Measurements from ENCODE around the gene ECPAS. TPM values are rescaled to one million over a fixed set of nuclear protein-coding genes. Genes with fewer than 3 reads are reported as not detected.
"Not testable (repeated sequence)": the region's sequence is repeated elsewhere in the genome, so short reads cannot be mapped to it uniquely, and the experiment has no call there.

Gene ECPAS
- total RNA-seq, 1 experiment from 2014 or later: 122 TPM

DNA sequence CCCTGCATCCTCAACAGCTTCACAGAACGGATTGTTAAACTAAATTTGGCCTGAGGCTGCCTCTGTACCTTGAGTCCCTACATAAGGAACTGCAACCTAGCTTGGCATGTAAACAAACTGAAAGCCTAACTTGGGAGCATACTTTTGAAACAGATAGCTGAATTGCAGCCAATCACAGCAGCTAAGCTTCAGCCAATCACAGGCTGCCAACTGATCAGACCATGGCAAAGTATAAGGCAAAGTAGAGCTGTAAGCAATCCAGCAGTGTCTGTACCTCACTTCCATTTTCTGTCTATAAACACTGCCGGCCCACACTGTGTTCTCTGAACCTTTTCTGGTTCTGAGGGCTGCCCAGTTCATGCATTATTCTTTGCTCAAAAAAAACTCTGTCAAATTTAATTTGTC lies 31.9 kb upstream of the ECPAS start:
- no peak overlapping the region for H3K4me3 Mint-ChIP-seq
- H3K36me3 Mint-ChIP-seq: peaks cover 16% of the 10 kb centered on the region
- ChIA-PET POLR2A (interaction anchor here (0.9 to 1.0 kb wide), 2 partner anchors 9 to 32 kb away, joined by 3 to 4 read pairs; partner anchors contain the start of genes ECPAS and ZNF483), CTCF (no interaction called here)
- H3K9me3 Mint-ChIP-seq: peaks cover 20% of the 10 kb centered on the region
- H3K27ac Mint-ChIP-seq: peak overlapping the region; percentile 71; the same call in 1 of the 2 replicates
- ATAC-seq: peak; percentile 88
- H3K27me3 Mint-ChIP-seq (ENCODE audit: low read depth): no peaks in the 10 kb centered on the region
- peak; percentile 50 for TF ChIP-seq NFYB (CRISPR knock-in tag; conservative IDR thresholded peaks at IDR 0.05; ENCODE audit: low read depth)
- TF ChIP-seq, protein P1, sequence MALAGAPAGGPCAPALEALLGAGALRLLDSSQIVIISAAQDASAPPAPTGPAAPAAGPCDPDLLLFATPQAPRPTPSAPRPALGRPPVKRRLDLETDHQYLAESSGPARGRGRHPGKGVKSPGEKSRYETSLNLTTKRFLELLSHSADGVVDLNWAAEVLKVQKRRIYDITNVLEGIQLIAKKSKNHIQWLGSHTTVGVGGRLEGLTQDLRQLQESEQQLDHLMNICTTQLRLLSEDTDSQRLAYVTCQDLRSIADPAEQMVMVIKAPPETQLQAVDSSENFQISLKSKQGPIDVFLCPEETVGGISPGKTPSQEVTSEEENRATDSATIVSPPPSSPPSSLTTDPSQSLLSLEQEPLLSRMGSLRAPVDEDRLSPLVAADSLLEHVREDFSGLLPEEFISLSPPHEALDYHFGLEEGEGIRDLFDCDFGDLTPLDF (CRISPR knock-in tag; IDR thresholded peaks at IDR 0.05): no peak
- TF ChIP-seq NR3C1 (CRISPR knock-in tag; conservative IDR thresholded peaks at IDR 0.05; ENCODE audit: low read depth): no peak
- TF ChIP-seq ESRRA (CRISPR knock-in tag; IDR thresholded peaks at IDR 0.05; ENCODE audit: borderline replicate concordance): no peak
- H3K4me1 Mint-ChIP-seq: peaks cover 15% of the 10 kb centered on the region
- DNase-seq (ENCODE audit: low spot score): no peak

DNA sequence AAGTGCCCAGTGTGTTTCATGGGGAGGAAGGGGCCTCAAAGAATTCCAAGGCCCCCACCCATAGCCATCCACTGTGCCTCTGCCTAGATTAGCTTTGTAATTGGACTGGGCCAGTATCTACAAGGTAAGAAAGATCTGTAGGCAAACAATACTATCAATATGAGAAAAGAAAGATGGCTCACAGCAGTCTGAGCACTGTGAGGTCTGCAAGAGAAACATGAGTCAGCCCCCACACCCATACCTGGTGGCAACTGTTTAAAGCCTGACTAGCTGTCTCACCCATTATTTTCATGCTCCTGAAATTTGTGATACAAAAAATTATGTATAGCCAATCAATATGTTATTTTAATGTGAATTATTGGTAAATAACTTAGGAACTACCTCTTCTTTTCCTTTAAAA lies 30.8 kb upstream of the ECPAS start:
- ChIA-PET CTCF (no interaction called here), POLR2A (no interaction called here)
- Mint-ChIP-seq H3K27ac (no peak overlapping the region; the same call in 1 of the 2 replicates), H3K27me3 (ENCODE audit: low read depth) (no peaks in the 10 kb centered on the region; the same call in 1 of the 2 replicates), H3K4me1 (peaks cover 11% of the 10 kb centered on the region), H3K9me3 (peaks cover 28% of the 10 kb centered on the region), H3K4me3 (no peak overlapping the region), H3K36me3 (peaks cover 25% of the 10 kb centered on the region)
- TF ChIP-seq MYBL2 (CRISPR knock-in tag; IDR thresholded peaks at IDR 0.05): no peak
- TF ChIP-seq, protein P2, sequence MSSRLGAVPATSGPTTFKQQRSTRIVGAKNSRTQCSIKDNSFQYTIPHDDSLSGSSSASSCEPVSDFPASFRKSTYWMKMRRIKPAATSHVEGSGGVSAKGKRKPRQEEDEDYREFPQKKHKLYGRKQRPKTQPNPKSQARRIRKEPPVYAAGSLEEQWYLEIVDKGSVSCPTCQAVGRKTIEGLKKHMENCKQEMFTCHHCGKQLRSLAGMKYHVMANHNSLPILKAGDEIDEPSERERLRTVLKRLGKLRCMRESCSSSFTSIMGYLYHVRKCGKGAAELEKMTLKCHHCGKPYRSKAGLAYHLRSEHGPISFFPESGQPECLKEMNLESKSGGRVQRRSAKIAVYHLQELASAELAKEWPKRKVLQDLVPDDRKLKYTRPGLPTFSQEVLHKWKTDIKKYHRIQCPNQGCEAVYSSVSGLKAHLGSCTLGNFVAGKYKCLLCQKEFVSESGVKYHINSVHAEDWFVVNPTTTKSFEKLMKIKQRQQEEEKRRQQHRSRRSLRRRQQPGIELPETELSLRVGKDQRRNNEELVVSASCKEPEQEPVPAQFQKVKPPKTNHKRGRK (CRISPR knock-in tag; IDR thresholded peaks at IDR 0.05; ENCODE audit: borderline replicate concordance): no peak
- TF ChIP-seq FOXJ3 (CRISPR knock-in tag; IDR thresholded peaks at IDR 0.05; ENCODE audit: borderline replicate concordance): no peak
- TF ChIP-seq, protein P3, sequence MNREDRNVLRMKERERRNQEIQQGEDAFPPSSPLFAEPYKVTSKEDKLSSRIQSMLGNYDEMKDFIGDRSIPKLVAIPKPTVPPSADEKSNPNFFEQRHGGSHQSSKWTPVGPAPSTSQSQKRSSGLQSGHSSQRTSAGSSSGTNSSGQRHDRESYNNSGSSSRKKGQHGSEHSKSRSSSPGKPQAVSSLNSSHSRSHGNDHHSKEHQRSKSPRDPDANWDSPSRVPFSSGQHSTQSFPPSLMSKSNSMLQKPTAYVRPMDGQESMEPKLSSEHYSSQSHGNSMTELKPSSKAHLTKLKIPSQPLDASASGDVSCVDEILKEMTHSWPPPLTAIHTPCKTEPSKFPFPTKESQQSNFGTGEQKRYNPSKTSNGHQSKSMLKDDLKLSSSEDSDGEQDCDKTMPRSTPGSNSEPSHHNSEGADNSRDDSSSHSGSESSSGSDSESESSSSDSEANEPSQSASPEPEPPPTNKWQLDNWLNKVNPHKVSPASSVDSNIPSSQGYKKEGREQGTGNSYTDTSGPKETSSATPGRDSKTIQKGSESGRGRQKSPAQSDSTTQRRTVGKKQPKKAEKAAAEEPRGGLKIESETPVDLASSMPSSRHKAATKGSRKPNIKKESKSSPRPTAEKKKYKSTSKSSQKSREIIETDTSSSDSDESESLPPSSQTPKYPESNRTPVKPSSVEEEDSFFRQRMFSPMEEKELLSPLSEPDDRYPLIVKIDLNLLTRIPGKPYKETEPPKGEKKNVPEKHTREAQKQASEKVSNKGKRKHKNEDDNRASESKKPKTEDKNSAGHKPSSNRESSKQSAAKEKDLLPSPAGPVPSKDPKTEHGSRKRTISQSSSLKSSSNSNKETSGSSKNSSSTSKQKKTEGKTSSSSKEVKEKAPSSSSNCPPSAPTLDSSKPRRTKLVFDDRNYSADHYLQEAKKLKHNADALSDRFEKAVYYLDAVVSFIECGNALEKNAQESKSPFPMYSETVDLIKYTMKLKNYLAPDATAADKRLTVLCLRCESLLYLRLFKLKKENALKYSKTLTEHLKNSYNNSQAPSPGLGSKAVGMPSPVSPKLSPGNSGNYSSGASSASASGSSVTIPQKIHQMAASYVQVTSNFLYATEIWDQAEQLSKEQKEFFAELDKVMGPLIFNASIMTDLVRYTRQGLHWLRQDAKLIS (CRISPR knock-in tag; IDR thresholded peaks at IDR 0.05; ENCODE audit: borderline replicate concordance): no peak
- TF ChIP-seq, protein P4, sequence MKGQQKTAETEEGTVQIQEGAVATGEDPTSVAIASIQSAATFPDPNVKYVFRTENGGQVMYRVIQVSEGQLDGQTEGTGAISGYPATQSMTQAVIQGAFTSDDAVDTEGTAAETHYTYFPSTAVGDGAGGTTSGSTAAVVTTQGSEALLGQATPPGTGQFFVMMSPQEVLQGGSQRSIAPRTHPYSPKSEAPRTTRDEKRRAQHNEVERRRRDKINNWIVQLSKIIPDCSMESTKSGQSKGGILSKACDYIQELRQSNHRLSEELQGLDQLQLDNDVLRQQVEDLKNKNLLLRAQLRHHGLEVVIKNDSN (CRISPR knock-in tag; IDR thresholded peaks at IDR 0.05): no peak
- no peak for ATAC-seq
- DNase-seq (ENCODE audit: low spot score): no peak

DNA sequence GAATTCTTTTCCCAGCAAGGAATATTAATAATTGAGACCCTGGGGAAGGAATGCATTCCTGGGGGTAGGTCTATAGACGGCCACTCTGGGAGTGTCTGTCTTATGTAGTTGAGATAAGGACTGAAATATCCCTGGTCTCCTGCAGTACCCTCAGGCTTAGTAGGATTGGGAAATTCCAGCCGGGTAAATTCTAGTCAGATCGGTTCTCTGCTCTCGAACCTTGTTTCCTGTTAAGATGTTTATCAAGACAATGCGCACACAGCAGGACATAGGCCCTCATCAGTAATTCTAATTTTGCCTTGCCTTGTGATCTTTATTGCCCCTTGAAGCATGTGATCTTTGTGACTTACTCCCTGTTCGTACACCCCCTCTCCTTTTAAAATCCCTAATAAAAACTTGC lies 27.4 kb upstream of the ECPAS start:
- CTCF ChIA-PET; POLR2A ChIA-PET; ATAC-seq; DNase-seq (ENCODE audit: low spot score); H3K4me3 Mint-ChIP-seq; H3K27ac Mint-ChIP-seq; H3K27me3 Mint-ChIP-seq (ENCODE audit: low read depth); H3K4me1 Mint-ChIP-seq: not testable (repeated sequence)
- Mint-ChIP-seq H3K36me3 (peaks cover 31% of the 10 kb centered on the region), H3K9me3 (peaks cover 32% of the 10 kb centered on the region)

DNA sequence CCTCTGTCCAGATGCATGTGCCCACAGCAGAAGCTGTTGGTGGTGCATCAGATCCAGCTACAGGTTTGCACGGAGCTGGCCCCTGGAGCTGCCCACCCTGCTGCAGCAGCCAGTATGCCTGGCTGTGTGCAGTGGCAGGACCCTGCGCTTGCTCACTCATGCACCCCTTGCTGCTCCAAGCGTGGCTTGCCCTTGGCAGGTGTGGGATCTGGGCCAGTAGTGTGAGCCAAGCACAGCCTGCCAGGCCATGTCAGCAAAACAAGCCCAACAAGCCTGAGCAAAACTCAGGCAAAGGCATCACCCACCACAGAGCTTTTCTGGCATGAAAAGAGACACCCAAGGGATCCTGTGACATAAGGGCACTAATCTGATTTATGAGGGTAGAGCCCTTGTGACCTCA lies 18.3 kb upstream of the ECPAS start:
- no peak overlapping the region for H3K4me3 Mint-ChIP-seq
- H3K9me3 Mint-ChIP-seq: no peaks in the 10 kb centered on the region
- H3K4me1 Mint-ChIP-seq: no peaks in the 10 kb centered on the region
- no peaks in the 10 kb centered on the region for H3K27me3 Mint-ChIP-seq (ENCODE audit: low read depth)
- no peak overlapping the region for H3K27ac Mint-ChIP-seq
- ATAC-seq (no peak), DNase-seq (ENCODE audit: low spot score) (no peak)
- POLR2A ChIA-PET: no interaction called here
- CTCF ChIA-PET: no interaction called here
- H3K36me3 Mint-ChIP-seq: no peaks in the 10 kb centered on the region
- TF ChIP-seq JAZF1 (CRISPR knock-in tag; IDR thresholded peaks at IDR 0.05) (no peak), SMAD3 (CRISPR knock-in tag; IDR thresholded peaks at IDR 0.05; ENCODE audit: borderline replicate concordance) (no peak), SOX15 (CRISPR knock-in tag; IDR thresholded peaks at IDR 0.05) (no peak)
- TF ChIP-seq, protein P5, sequence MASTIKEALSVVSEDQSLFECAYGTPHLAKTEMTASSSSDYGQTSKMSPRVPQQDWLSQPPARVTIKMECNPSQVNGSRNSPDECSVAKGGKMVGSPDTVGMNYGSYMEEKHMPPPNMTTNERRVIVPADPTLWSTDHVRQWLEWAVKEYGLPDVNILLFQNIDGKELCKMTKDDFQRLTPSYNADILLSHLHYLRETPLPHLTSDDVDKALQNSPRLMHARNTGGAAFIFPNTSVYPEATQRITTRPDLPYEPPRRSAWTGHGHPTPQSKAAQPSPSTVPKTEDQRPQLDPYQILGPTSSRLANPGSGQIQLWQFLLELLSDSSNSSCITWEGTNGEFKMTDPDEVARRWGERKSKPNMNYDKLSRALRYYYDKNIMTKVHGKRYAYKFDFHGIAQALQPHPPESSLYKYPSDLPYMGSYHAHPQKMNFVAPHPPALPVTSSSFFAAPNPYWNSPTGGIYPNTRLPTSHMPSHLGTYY (CRISPR knock-in tag; IDR thresholded peaks at IDR 0.05): no peak
- TF ChIP-seq, protein P6, sequence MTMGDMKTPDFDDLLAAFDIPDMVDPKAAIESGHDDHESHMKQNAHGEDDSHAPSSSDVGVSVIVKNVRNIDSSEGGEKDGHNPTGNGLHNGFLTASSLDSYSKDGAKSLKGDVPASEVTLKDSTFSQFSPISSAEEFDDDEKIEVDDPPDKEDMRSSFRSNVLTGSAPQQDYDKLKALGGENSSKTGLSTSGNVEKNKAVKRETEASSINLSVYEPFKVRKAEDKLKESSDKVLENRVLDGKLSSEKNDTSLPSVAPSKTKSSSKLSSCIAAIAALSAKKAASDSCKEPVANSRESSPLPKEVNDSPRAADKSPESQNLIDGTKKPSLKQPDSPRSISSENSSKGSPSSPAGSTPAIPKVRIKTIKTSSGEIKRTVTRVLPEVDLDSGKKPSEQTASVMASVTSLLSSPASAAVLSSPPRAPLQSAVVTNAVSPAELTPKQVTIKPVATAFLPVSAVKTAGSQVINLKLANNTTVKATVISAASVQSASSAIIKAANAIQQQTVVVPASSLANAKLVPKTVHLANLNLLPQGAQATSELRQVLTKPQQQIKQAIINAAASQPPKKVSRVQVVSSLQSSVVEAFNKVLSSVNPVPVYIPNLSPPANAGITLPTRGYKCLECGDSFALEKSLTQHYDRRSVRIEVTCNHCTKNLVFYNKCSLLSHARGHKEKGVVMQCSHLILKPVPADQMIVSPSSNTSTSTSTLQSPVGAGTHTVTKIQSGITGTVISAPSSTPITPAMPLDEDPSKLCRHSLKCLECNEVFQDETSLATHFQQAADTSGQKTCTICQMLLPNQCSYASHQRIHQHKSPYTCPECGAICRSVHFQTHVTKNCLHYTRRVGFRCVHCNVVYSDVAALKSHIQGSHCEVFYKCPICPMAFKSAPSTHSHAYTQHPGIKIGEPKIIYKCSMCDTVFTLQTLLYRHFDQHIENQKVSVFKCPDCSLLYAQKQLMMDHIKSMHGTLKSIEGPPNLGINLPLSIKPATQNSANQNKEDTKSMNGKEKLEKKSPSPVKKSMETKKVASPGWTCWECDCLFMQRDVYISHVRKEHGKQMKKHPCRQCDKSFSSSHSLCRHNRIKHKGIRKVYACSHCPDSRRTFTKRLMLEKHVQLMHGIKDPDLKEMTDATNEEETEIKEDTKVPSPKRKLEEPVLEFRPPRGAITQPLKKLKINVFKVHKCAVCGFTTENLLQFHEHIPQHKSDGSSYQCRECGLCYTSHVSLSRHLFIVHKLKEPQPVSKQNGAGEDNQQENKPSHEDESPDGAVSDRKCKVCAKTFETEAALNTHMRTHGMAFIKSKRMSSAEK (CRISPR knock-in tag; IDR thresholded peaks at IDR 0.05; ENCODE audit: borderline replicate concordance): no peak

Measured in WTC11 (cell line).